SK-N-SH (cell line): ENCODE results near the gene SPATC1L. TPM values are rescaled to one million over a fixed set of nuclear protein-coding genes. Genes with fewer than 3 reads are reported as not detected.

Experiments
- CTCF ChIA-PET: fragments of 300-600, 350-600 bp; formaldehyde crosslinking; extraction: SDS; loops from one replicate; lab custom pipeline; 2021; lab: Yijun Ruan, JAX
- POLR2A ChIA-PET: fragments of 350-600 bp; sonication (Branson Sonifier 250); formaldehyde crosslinking; extraction: SDS; loops from one replicate; lab custom pipeline; 2020; ENCODE audit warnings: antibody characterized with exemption, inconsistent platforms; lab: Yijun Ruan, JAX
- DNase-seq: peaks from one replicate; pipeline ENCODE4 v3.0.0; 2012
- H2AFZ ChIP-seq: fragments of 200-600 bp; sonication (generic); 2 replicates; pipeline ENCODE4 v1.8.1; 2016; ENCODE audit warnings: antibody characterized with exemption, mild to moderate bottlenecking, low read depth
- H3F3A ChIP-seq: fragments of 200-600 bp; sonication (generic); replicated peaks from 2 replicates; pipeline ENCODE3; 2016; ENCODE audit warnings: antibody characterized with exemption, mild to moderate bottlenecking; ENCODE audit not compliant: insufficient read depth
- H3K27ac ChIP-seq, 2 experiments: fragments of 200-500 bp in 1 of 2; fragments of 200-600 bp in 1 of 2; sonication (Bioruptor generic) in 1 of 2; sonication (generic), shearing (Covaris generic) in 1 of 2; 2 replicates each; pipeline versions ENCODE4 v1.5.1 to v1.6.1; 2014 to 2016; ENCODE audit warnings: low read depth in 2 of 2, inconsistent platforms in 1 of 2, low read length in 1 of 2, mild to moderate bottlenecking in 1 of 2, mixed read lengths in 1 of 2
- H3K27me3 ChIP-seq: fragments of 200-600 bp; sonication (generic), shearing (Covaris generic); 2 replicates; pipeline ENCODE4 v1.6.1; 2016; ENCODE audit warnings: mixed run types; ENCODE audit not compliant: insufficient read depth
- H3K36me3 ChIP-seq, 2 experiments: fragments of 200-500 bp in 1 of 2; fragments of 200-600 bp in 1 of 2; sonication (Bioruptor generic) in 1 of 2; sonication (generic) in 1 of 2; replicated peaks in 1 of 2; 2 replicates each; pipeline versions ENCODE3 to v1.5.1; 2014 to 2016; ENCODE audit warnings: low read length in 1 of 2, mild to moderate bottlenecking in 1 of 2; ENCODE audit not compliant: insufficient read depth in 2 of 2, control insufficient read depth in 1 of 2
- H3K4me1 ChIP-seq, 2 experiments: fragments of 200-500 bp in 1 of 2; fragments of 200-600 bp in 1 of 2; sonication (Bioruptor generic) in 1 of 2; sonication (generic), shearing (Covaris generic) in 1 of 2; 2 replicates each; pipeline versions ENCODE4 v1.5.1 to v1.6.1; 2014 to 2016; ENCODE audit warnings: low read depth in 1 of 2, low read length in 1 of 2, mixed run types in 1 of 2; ENCODE audit not compliant: insufficient read depth in 2 of 2, control insufficient read depth in 1 of 2
- H3K4me2 ChIP-seq: fragments of 200-600 bp; sonication (generic), shearing (Covaris generic); 2 replicates; pipeline ENCODE4 v1.6.1; 2017; ENCODE audit warnings: mixed run types
- H3K4me3 ChIP-seq, 2 experiments: fragments of 200-500 bp in 1 of 2; fragments of 200-600 bp in 1 of 2; sonication (Bioruptor generic) in 1 of 2; sonication (generic), shearing (Covaris generic) in 1 of 2; 2 replicates each; pipeline versions ENCODE4 v1.5.1 to v1.8.1; 2014 to 2016; ENCODE audit warnings: low read depth in 2 of 2, inconsistent platforms in 1 of 2, low read length in 1 of 2, mild to moderate bottlenecking in 1 of 2, mixed read lengths in 1 of 2, moderate library complexity in 1 of 2
- H3K79me2 ChIP-seq: fragments of 200-600 bp; sonication (generic); 2 replicates; pipeline ENCODE4 v1.8.1; 2017; ENCODE audit warnings: mild to moderate bottlenecking; ENCODE audit not compliant: insufficient read depth
- H3K9ac ChIP-seq: fragments of 200-600 bp; sonication (generic); 2 replicates; pipeline ENCODE4 v1.6.1; 2017; ENCODE audit warnings: mixed run types
- H3K9me2 ChIP-seq: fragments of 200-600 bp; sonication (generic); 2 replicates; pipeline ENCODE4 v1.6.1; 2017; ENCODE audit warnings: mixed run types
- H3K9me3 ChIP-seq: fragments of 200-600 bp; sonication (generic); 2 replicates; pipeline ENCODE4 v1.6.1; 2017; ENCODE audit warnings: mixed run types, mild to moderate bottlenecking, moderate library complexity
- H4K20me1 ChIP-seq: fragments of 200-600 bp; sonication (generic); 2 replicates; pipeline ENCODE4 v1.6.1; 2017; ENCODE audit warnings: mild to moderate bottlenecking, mixed run types; ENCODE audit not compliant: insufficient read depth
- CHD2 ChIP-seq: fragments of 150-350 bp; IDR thresholded peaks from 2 replicates; pipeline ENCODE4 v1.6.1; 2018; ENCODE audit warnings: low read length; ENCODE audit not compliant: partially characterized antibody
- ELF1 ChIP-seq: IDR thresholded peaks from 2 replicates; pipeline ENCODE4 v1.4.0; 2012
- EZH2phosphoT487 ChIP-seq: fragments of 200-600 bp; sonication (generic); IDR thresholded peaks from 2 replicates; pipeline ENCODE4 v1.6.1; 2017; ENCODE audit warnings: low read depth, mixed run types, mild to moderate bottlenecking, antibody characterized with exemption, moderate library complexity, borderline replicate concordance
- FOSL2 ChIP-seq: IDR thresholded peaks from 2 replicates; pipeline ENCODE4 v1.4.0; 2012; ENCODE audit warnings: low read depth, mild to moderate bottlenecking, moderate library complexity, borderline replicate concordance
- FOXJ3 ChIP-seq: sonication (generic); formaldehyde crosslinking; IDR thresholded peaks from 2 replicates; pipeline ENCODE4 v1.5.1; 2020; ENCODE audit warnings: mild to moderate bottlenecking, missing genetic modification reagents
- FOXM1 ChIP-seq: IDR thresholded peaks from 2 replicates; pipeline ENCODE4 v1.4.0; 2012; ENCODE audit warnings: low read depth, mild to moderate bottlenecking
- IRF3 ChIP-seq: fragments of 150-350 bp; IDR thresholded peaks from 2 replicates; pipeline ENCODE4 v1.6.1; 2016; ENCODE audit warnings: mild to moderate bottlenecking, low read depth, low read length
- MXI1 ChIP-seq: IDR thresholded peaks from 2 replicates; pipeline ENCODE4 v1.6.1; 2012; ENCODE audit warnings: mild to moderate bottlenecking, low read depth, low read length, improper control_type of control experiment
- NRF1 ChIP-seq: IDR thresholded peaks from 2 replicates; pipeline ENCODE4 v1.6.1; 2012; ENCODE audit warnings: low read depth, mild to moderate bottlenecking, low read length
- PBX3 ChIP-seq: IDR thresholded peaks from 2 replicates; pipeline ENCODE4; 2012
- RFX5 ChIP-seq: IDR thresholded peaks from 2 replicates; pipeline ENCODE4 v1.6.1; 2012; ENCODE audit warnings: mild to moderate bottlenecking, improper control_type of control experiment, low read length
- RXRA ChIP-seq: IDR thresholded peaks from 2 replicates; pipeline ENCODE4 v1.4.0; 2012; ENCODE audit warnings: low read depth, mild to moderate bottlenecking, borderline replicate concordance
- TCF12 ChIP-seq: IDR thresholded peaks from 2 replicates; pipeline ENCODE4 v1.4.0; 2012
- USF2 ChIP-seq: fragments of 150-350 bp; IDR thresholded peaks from 2 replicates; pipeline ENCODE4 v1.6.1; 2017; ENCODE audit warnings: antibody characterized with exemption, low read length, low read depth, borderline replicate concordance
- YY1 ChIP-seq: IDR thresholded peaks from 2 replicates; pipeline ENCODE4 v1.4.0; 2012; ENCODE audit warnings: low read depth, mild to moderate bottlenecking
- ZBTB33 ChIP-seq: IDR thresholded peaks from 2 replicates; pipeline ENCODE4 v1.4.0; 2012; ENCODE audit warnings: low read depth, borderline replicate concordance
- WGBS: methylation state at CpG from one replicate; pipeline ENCODE4 v1.1.6; 2017; ENCODE audit warnings: low lambda C conversion rate; 5-methylcytosine and 5-hydroxymethylcytosine counted together
- polyA plus RNA-seq, 3 experiments: library from polyadenylated mRNA; depleted of rRNA; stranded (reverse); fragments of >200 nt; gene quantifications; 2 replicates each; pipeline ENCODE4 v1.2.3, GENCODE V29; 2012

SPATC1L gene
- polyA plus RNA-seq, 1 of the 3 experiments (the other 2 are of a cell fraction), result 8.3 TPM

GRCh38 chr21:46159841-46160656 is 24.2 kb downstream of the SPATC1L start:
- 81% methylated on average over 14 of the region's 32 CpGs for WGBS

More at GRCh38 chr21:46159841-46160656, 24.2 kb downstream of the SPATC1L start:
- Histone ChIP-seq H3K9me3 (no peaks in the 10 kb centered on the region), H2AFZ (no peak overlapping the region), H3K79me2 (no peaks in the 10 kb centered on the region), H3F3A (no peaks in the 10 kb centered on the region), H3K36me3 (no peaks in the 10 kb centered on the region), H3K4me1 (no peaks in the 10 kb centered on the region), H3K27me3 (no peaks in the 10 kb centered on the region), H3K9me2 (no peaks in the 10 kb centered on the region), H3K4me2 (no peak overlapping the region), H3K4me3 (no peak overlapping the region), H3K27ac (no peak overlapping the region), H4K20me1 (no peaks in the 10 kb centered on the region), H3K9ac (no peak overlapping the region)
- TF ChIP-seq YY1 (no peak), ELF1 (no peak), PBX3 (no peak), RXRA (no peak), MXI1 (no peak), IRF3 (no peak), USF2 (no peak), FOSL2 (no peak), ZBTB33 (no peak), EZH2phosphoT487 (no peak), TCF12 (no peak), RFX5 (no peak), FOXJ3 (CRISPR knock-in tag) (no peak), FOXM1 (no peak), NRF1 (no peak), CHD2 (no peak)
- CTCF ChIA-PET, result interaction anchor here (0.7 to 1.4 kb wide), 4 partner anchors 11 to 69 kb away, joined by 3 to 5 read pairs (median 4); partner anchors contain the start of gene LSS
- DNase-seq, result no peak
- POLR2A ChIA-PET, result no interaction called here
